Measurements from ENCODE around the gene ADCY4.

GRCh38 chr14:24340606-24341005 lies 5.7 kb upstream of the ADCY4 start:
- TF ChIP-seq POLR2A (IDR thresholded peaks at IDR 0.05; ENCODE audit: extremely low read depth, insufficient read length) (no peak), MYC (IDR thresholded peaks at IDR 0.05; ENCODE audit: low read depth, low read length) (no peak)
- TF ChIP-seq, protein P1, sequence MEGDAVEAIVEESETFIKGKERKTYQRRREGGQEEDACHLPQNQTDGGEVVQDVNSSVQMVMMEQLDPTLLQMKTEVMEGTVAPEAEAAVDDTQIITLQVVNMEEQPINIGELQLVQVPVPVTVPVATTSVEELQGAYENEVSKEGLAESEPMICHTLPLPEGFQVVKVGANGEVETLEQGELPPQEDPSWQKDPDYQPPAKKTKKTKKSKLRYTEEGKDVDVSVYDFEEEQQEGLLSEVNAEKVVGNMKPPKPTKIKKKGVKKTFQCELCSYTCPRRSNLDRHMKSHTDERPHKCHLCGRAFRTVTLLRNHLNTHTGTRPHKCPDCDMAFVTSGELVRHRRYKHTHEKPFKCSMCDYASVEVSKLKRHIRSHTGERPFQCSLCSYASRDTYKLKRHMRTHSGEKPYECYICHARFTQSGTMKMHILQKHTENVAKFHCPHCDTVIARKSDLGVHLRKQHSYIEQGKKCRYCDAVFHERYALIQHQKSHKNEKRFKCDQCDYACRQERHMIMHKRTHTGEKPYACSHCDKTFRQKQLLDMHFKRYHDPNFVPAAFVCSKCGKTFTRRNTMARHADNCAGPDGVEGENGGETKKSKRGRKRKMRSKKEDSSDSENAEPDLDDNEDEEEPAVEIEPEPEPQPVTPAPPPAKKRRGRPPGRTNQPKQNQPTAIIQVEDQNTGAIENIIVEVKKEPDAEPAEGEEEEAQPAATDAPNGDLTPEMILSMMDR (IDR thresholded peaks at IDR 0.05; ENCODE audit: low read depth, low read length) = no peak
